ENCODE measurements around the gene RFC2.
"Not testable (repeated sequence)": the region's sequence is repeated elsewhere in the genome, so short reads cannot be mapped to it uniquely, and the experiment has no call there.

Gene RFC2

DNA sequence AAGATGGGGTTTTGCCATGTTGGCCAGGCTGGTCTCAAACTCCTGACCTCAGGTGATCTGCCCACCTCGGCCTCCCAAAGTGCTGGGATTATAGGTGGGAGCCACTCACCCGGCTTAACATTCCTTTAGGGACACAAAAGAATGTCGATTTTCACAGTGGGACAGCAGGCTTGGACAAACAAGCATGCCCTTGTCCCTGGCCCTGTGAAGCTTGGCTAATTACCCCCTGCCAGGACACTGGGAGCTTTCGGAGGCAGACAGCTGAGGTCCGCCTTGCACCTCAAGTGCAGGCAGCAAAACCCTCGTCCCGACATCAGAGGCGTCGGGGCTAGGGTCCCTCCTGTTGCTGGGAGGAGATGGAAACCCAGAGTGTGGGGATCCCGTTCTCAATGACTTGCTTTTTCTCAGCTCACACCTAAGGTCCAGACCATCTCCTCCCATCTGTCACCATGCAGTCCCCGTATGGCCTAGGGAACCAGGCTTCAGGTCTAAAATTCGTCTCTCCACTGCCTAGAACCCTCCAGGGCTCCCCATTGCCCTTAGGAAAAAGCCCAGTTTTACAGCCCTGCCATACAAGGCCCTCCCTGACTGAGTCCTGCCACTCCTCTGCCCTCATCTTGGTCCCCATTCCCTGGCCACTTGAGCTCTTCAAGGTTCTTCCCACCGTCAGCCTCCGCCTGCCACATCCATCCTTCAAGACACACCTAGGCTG lies 28.7 kb upstream of the RFC2 start:
- DNase-seq = no peak

DNA sequence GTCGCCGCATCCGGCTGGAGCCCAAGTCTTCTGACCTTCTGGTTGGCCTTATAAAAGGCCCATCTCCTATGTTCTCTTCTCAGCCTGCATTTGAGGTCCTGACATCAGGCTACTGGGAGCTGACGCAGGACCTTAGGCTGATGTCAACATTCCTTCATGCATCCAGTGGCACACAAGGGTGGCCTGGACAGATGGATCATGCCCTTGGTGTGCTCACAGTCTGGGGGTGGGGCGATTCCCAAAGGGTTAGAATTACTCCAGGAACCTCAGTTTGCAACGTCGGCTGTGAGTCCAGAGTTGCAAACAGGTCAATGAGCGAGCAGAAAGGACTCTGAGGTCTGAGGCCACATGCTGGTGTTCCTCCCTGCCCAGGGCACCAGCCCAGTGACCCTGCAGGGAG lies 26.8 kb upstream of the RFC2 start:
- DNase-seq = no peak

DNA sequence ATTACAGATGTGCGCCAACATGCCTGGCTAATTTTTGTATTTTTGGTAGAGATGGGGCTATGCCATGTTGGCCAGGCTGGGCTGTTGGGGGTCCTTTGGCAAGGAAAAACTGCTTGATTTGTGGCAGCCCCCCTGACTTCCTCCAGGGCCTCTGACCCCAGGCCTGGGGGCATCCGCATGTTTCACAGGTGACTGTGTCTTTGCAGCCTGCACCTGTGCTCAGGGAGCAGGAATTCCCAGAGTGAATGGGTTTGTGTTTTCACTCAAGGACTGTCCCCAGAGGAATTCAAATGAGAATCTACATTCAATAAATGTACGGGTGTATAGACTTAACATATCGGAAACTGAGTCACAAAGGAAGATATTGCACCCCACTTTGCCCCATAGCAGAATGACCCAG lies 23.4 kb upstream of the RFC2 start:
- no peak for DNase-seq

DNA sequence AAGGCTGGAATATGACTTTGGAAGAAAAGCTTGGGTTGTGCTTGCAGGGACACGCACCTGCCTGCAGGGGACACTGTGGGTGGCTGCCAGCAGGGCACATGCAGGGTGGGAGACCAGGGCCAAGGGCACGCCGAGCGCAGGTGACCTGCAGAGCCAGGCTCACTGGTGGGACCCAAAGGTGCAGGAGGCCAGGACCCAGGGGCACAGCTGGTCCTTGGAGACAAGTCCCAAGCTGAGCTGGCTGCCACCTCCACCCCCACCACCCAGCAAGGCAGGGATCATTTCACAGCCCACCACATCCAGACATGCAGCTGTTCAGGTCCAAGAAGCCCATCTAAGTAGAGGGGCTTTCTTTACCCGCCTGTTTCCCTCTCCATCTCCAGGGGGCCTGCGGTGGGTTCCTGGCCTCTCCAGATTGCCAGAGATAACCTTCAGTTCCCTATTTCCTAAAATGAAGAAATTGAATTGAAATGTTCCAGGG lies 21.2 kb upstream of the RFC2 start:
- no peak for DNase-seq

DNA sequence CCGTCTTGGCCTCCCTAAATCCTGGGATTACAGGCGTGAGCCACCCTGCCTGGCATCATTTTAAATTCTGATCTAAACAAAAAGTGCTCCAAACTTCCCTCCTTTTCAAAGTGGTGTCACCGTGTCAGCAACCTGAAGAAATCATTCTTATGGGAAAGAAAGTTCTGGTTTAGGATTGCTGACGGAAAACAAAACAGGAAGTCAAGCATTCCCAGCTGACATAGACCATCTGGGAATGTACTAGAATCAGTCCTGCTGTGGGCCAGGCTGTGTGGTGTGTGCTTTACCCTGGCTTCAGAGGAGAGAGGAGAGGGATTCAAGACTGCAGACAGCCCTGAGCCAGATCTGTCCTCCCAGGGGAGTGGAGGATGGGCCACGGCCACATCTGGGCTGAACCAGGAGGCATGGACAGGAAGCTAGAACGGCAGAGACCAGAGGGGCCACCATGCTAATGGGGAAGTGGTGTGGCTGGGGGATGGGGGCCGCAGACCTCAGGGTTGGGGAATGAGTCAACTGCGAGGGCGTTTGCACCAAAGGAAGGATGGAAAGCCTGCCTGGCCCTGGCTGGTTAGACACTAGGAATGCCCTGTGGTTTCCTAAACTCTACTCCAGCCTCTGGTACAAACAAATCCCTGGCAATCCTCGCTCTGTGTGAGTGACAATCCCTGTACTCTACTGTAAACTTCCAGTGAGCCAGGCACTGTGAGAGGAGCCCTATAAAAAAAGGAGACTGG lies 18.3 kb upstream of the RFC2 start:
- DNase-seq = no peak

DNA sequence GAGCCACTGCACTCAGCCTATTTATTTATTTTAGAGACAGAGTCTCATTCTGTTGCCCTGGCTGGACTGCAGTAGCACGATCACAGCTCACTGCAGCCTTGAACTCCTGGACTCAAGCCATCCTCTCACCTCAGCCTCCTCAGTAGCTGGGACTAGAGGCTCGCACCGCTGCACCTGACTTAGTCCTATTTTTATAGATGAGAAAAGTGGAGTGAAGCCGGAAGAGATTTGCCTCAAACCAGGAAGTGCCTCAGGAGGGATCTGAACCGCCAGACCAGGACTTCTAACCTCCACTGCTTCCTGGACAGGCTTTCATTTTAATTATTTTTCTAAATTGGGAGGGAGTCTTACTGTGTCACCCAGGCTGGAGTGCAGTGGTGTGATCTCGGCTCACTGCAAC lies 17.5 kb upstream of the RFC2 start:
- no peak for DNase-seq

DNA sequence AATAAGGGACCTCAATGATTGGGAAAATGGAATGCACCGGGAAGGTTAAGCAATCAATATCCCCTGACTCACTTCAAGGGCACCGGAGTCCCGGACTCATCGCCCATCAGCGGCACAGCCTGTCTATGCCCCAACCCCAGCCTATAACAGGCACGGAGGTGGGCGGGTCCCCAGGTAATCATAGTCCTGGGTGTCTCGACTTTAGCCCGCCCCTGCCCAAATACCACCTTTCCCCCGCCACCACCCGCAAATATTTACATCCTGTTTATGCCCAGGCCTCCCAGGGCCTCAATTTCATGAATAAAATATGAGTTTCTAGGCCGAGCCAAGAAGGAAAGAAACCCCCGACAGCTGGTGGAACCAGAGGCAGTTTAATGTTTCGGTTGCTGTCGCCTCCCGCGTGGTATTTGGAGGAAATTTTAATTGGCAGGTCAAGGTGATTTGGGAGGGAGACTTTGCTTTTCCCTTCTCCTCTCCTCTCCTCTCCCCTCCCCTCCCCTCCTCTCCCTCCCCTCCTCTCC lies 15.6 kb upstream of the RFC2 start:
- peak in 3 of 4 experiments; percentile 19 to 47 (median 20) for DNase-seq

DNA sequence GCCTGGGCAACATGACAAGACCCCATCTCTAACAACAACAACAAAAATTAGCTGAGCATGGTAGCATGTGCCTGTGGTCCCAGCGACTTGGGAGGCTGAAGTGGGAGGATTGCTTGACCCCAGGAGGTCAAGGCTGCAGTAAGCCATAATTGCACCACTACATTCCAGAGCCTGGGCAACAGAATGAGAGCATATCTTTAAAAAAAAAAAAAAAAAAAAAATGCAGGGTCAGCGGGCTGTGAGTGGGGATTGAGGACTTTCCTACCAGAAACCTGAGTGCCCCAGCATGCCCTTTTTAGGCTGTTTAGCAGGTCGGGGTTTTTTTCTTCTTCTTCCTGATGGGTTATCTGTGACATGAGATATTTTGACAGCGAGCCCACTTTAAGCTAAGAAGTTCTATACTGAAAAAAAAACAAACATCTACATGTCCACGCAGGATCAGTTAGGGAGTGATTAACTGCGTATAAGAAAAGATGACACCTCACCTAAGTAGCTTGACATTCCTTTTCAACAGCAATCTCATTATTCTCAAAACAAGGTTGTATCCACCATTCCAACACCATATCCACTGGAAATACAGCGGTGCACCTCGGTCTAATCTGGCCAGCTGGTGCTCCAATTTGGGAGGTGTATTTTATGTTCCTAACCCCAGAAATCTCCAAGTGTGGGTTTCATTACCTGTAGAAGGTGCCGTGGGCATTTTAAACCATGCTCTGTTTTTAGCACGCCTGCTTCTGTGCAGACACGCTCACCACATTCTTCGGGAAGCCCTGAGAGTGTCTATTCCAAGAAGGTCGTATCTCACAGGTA lies 13.8 kb upstream of the RFC2 start:
- DNase-seq = no peak

DNA sequence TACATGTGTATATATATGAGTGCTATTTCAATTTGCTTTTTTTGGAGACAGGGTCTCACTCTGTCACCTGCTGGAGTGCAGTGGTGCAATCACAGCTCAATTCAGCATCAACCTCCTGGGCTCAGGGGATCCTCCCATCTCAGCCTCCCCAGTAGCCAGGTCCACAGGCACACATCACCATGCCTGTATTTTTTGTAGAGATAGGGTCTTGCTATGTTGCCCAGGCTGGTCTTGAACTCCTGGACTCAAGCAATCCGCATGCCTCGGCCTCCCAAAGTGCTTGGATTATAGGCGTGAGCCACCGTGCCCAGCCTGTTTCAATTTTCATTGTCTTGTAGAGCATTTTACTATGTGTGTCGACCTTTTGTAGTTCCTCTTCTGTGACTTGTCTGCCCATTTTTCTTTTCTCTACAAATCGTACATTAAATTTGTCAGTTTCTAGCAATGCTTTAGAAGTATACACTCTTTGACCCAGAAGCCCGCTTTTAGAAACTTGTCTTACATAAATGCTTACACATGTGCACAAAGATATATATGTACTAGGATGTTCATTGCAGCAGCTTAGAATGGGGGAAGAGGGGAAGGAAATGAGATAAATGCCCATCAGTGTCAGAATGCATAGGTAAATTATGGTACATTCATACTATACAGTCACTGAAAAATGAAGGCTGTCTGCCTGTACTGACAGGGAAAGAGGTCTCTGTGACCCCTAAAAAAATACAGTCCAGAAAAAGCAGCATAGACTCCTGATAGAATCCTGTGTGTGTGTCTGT lies 12.2 kb upstream of the RFC2 start:
- no peak for DNase-seq

DNA sequence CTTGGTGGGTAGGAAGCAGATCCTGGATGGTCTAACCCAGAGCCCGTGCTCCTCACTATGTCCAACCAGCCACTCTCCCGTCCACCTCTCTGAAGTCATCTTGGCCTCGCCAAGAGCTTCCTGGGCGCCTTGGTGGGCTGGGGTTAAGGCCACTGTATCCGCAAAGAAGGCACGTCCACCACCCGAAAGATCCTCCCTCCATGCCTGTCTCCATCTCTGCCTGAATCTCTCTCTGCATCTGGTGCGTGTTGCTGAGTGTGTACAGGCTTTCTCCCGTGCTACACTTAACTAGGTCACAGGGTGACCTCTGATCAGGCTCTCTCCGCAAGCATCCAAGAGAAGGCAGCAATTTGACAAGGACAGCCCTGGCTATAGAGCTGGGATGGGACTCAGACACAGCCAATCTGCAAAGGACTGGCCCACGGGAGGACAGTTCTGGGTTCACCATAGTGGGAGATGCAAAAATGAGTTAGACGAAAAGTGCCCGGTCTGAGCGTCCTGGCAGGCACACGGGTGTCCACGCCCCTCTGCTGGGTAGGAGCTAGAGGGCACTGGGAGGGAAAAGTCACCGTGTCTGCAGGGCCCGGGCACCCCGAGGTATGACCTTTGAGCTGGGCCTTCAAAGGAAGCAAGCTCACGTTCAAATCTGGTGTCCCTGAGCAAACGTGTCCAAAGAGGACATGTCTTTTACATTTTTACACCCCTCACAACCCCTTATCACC lies 9.4 kb upstream of the RFC2 start:
- DNase-seq = no peak

DNA sequence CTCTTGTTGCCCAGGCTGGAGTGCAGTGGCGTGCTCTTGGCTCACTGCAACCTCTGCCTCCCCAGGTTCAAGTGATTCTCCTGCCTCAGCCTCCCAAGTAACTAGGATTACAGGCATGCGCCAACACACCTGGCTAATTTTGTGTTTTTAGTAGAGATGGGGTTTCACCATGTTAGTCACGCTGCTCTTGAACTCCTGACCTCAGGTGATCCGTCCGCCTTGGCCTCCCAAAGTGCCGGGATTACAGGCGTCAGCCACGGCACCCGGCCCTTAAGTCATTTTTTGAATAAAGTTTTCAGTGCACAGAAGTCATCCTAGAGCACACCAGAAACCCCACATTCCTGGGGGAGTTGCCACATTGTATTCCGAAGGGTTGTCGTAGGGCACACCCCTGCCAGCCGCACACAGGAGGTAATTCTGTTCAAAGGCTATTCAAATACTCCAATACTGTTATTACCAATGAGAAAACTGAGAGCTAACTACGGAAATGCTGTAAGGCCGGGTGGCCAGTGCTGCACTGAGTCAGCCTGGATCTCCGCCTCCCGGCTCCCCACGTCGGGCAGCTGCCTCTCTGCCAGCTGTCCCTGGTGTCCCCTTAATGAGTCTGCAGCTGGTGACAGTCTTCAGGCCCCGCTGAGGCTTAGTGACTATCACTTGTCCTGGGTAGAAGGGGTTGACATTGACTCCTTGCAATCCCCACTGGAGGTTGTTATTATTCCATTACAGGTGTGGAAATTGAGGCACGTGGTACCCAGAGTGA lies 8.6 kb upstream of the RFC2 start:
- no peak for DNase-seq

DNA sequence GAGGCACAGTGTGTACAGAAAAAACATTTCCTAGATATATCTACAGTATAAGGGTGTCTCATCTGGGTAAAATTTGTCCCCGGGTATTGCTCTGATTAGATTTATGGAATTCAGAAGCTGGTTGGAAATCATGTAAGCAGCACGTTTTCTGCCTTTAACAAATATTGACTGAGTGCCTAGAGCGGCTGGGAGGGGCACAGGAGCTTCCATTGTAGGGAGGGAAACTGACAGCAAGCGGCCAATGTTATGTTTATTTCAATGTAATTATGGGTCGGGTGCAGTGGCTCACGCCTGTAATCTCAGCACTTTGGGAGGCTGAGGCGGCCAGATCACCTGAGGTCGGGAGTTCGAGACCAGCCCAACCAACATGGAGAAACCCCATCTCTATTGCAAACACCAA lies 4.4 kb upstream of the RFC2 start:
- DNase-seq = no peak

DNA sequence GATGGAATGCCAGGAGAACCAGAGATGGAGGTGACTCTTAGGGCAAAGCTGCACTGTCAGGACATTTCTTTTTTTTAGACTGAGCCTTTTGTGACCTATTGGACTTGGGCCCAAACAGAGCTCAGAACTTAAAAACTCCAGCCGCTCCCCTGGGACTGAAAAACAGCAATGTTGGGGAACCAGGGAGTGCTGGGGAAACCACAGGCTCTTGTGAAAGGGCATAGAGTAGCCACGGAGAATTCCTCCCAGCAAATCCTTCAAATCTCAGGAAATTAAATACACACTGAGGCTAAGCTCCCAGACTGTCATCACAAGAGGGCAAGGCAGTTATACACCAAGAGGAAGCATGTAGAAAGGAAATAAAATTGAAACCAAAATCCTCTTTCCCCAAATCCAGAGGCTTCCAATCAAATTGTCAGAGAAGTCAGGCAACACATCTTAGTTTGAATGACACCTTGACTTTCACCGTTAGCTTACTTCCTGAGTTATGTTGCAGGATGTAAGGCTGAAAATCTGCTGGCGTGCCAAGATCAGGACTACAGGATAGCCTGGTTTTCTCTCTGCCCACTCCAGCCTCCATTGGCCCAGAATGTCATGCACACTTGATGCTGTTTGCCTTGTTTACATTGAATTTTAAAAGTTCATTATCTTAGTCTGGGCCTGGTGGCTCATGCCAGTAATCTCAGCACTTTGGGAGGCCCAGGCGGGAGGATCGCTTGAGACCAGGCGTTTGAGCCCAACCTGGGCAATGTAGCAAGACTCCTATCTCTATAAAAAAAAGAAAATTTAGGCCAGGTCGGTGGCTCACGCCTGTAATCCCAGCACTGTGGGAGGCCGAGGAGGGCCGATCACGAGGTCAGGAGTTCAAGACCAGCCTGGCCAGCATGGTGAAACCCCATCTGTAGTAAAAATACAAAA lies 2.6 kb upstream of the RFC2 start:
- no peak for DNase-seq

DNA sequence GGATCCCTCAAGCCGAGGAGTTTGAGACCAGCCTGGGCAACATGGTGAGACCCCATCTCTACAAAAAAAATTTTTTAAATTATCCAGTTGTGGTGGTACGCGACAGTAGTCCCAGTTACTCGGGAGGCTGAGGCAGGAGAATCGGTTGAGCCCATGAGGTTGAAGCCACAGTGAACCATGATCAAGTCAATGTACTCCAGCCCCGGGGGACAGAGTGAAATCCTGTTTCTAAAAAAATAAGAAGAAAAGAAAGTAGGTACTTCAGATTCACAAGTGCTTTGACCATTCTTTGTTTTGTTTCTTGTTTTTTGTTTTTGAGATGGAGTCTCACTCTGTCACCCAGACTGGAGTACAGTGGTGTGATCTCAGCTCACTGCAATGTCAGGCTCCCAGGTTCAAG lies 1.3 kb upstream of the RFC2 start:
- not testable (repeated sequence) for DNase-seq

DNA sequence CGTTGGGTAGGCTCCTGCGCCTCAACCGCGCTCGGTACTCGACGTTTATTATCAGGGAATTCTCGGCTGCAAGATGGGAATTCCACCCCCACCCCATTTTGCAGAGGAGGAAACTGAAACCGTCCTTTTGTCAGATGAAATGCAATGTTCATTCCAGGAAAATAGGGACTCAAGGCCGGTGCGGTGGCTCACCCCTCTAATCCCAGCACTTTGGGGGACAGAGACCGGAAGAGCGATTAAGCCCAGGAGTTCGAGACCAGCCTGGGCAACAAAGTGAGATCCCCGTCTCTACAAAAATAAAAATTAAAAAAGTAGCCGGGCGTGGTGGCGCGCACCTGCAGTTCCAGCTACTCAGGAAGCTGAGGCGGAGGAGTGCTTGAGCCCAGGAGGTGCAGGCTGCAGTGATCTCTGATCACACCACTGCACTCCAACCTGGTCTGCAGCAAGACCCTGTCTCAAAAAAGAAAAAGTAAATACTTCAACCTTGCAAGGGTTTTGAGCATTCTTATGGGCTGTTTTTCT lies 720 bp upstream of the RFC2 start:
- no peak for DNase-seq

DNA sequence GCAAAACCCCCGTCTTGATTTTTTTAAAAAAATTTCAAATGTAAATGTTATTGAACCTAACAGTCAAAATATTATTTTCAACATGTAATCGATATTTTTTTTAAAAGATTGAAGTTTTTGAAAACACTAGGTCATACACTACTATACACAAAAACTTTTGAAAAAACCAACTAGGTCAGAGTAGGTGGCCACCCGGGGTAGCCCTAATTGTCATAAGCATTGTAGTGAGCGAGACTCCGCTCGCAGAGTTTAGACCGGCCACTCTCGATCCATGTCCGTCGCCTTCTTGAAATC lies 417 bp downstream of the RFC2 start:
- DNase-seq = no peak

DNA sequence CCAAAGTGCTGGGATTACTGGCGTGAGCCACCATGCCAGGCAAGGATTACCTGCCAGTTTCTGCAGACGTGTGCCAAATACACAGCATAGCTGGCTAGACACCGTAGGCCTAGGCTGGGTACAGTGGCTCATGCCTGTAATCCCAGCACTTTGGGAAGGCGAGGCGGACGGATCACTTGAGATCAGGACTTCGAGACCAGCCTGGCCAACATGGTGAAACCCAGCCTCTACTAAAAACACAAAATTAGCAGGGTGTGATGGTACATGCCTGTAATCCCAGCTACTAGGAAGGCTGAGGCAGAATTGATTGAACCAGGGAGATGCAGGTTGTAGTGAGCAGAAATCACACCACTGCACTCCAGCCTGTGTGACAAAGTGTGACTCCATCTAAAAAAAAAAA lies 868 bp downstream of the RFC2 start:
- DNase-seq = no peak

DNA sequence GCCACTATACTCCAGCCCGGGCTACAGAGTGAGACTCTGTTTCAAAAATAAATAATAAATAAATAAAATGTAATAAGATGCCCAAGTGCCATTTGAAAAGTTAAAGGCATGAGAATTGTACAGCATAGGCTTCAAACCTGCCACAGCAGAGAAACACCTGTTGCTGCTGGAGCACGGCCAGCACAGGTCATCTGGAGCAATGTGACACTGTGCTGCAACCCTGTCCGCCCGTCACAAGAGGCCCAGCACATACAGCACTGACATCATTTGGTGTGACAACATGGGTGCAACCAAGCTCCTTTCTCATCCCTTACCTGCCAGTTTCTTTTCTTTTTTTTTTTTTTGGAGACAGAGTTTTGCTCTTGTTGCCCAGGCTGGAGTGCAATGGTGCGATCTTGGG lies 1.3 kb downstream of the RFC2 start:
- DNase-seq = no peak

DNA sequence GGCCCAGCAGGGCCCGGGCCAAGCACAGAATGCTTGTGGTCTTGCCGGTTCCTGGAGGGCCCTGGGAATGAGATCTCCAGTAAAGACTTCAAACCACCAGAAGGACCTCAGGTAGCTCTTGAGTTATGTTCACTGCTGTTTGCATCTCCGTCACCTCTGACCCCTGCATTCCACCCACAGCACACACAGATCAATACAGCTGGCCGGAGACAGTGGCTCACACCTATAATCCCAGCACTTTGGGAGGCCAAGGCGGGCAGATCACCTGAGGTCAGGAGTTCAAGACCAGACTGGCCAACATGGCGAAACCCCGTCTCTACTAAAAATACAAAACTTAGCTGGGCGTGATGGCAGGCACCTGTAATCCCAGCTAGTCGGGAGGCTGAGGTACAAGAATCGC lies 5.1 kb downstream of the RFC2 start:
- DNase-seq = not testable (repeated sequence)

DNA sequence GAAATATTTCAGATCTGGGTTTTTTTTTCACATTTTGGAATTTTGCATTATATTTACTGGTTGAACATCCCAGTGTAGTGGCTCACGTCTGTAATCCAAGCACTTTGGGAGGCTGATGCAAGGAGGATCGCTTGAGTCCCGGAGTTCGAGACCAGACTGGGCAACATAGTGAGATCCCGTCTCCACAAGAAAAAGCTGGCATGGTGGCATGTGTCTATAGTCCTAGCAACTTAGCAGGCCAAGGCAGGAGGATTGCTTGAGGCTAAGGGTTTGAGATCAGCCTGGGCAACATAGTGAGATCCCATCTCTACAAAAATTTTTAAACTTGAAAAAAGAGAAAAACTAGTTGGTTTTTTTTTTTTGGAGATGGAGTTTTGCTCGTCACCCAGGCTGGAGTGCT lies 6.0 kb downstream of the RFC2 start:
- DNase-seq = no peak
